ENCODE results near the gene MITF.

GRCh38 chr3:69767571-69767970, 28.3 kb downstream of the MITF start:
- TF ChIP-seq, protein P1, sequence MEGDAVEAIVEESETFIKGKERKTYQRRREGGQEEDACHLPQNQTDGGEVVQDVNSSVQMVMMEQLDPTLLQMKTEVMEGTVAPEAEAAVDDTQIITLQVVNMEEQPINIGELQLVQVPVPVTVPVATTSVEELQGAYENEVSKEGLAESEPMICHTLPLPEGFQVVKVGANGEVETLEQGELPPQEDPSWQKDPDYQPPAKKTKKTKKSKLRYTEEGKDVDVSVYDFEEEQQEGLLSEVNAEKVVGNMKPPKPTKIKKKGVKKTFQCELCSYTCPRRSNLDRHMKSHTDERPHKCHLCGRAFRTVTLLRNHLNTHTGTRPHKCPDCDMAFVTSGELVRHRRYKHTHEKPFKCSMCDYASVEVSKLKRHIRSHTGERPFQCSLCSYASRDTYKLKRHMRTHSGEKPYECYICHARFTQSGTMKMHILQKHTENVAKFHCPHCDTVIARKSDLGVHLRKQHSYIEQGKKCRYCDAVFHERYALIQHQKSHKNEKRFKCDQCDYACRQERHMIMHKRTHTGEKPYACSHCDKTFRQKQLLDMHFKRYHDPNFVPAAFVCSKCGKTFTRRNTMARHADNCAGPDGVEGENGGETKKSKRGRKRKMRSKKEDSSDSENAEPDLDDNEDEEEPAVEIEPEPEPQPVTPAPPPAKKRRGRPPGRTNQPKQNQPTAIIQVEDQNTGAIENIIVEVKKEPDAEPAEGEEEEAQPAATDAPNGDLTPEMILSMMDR (IDR thresholded peaks at IDR 0.05; ENCODE audit: low read depth, low read length, poor library complexity, severe bottlenecking) = no peak
- no peak for TF ChIP-seq EZH2phosphoT487 (IDR thresholded peaks at IDR 0.05; ENCODE audit: borderline replicate concordance, low read length)
